Measurements from ENCODE around the gene ZBTB21. TPM values are rescaled to one million over a fixed set of nuclear protein-coding genes. Genes with fewer than 3 reads are reported as not detected.

Gene ZBTB21
- total and polyA plus RNA-seq, 8 donors: 1.9 to 18.7 (median 4.8) TPM

- Histone ChIP-seq H3K4me1 (peaks cover 0 to 9% (median 2%) of the 10 kb centered on the region in 4 donors), H3K27ac (no peak overlapping the region), H3K36me3 (no peaks in the 10 kb centered on the region), H3K4me3 (no peak overlapping the region), H3K9me3 (peaks cover 0 to 7% (median 0%) of the 10 kb centered on the region in 4 donors), H3K27me3 (no peaks in the 10 kb centered on the region)
- no peak for TF ChIP-seq POLR2A (IDR thresholded peaks at IDR 0.05)
- TF ChIP-seq EP300 (IDR thresholded peaks at IDR 0.05): no peak
- no peak for TF ChIP-seq CTCF (IDR thresholded peaks at IDR 0.05)
- TF ChIP-seq POLR2AphosphoS5 (IDR thresholded peaks at IDR 0.05): no peak
- no peak for DNase-seq
- 88 to 96% (median 94%) methylated on average over 14 to 17 of the region's 17 CpGs for WGBS, 5 donors
- intact Hi-C loops (cut with DNase I; ENCODE audit: low total_unique reads): no loop called here
These were observed 34.5 kb downstream of the ZBTB21 start for GRCh38 chr21:41975391-41976272.

GRCh38 chr21:41974752-41975053 lies 35.5 kb downstream of the ZBTB21 start:
- Histone ChIP-seq H3K27ac (no peak overlapping the region), H3K9me3 (peaks cover 0 to 5% (median 0%) of the 10 kb centered on the region in 4 donors), H3K4me3 (no peak overlapping the region), H3K36me3 (no peaks in the 10 kb centered on the region), H3K27me3 (no peaks in the 10 kb centered on the region), H3K4me1 (peaks cover 0 to 9% (median 2%) of the 10 kb centered on the region in 4 donors)
- TF ChIP-seq CTCF (IDR thresholded peaks at IDR 0.05): no peak
- TF ChIP-seq POLR2AphosphoS5 (IDR thresholded peaks at IDR 0.05): no peak
- TF ChIP-seq EP300 (IDR thresholded peaks at IDR 0.05): no peak
- no peak for TF ChIP-seq POLR2A (IDR thresholded peaks at IDR 0.05)
- 85 to 93% (median 90%) methylated on average over 4 of the region's 4 CpGs for WGBS, 5 donors
- peak in 1 of 2 donors; percentile 1 for DNase-seq
- intact Hi-C loops (cut with DNase I; ENCODE audit: low total_unique reads): no loop called here

GRCh38 chr21:41973861-41974751 lies 36.1 kb downstream of the ZBTB21 start:
- H3K36me3 ChIP-seq: no peaks in the 10 kb centered on the region
- H3K27me3 ChIP-seq: no peaks in the 10 kb centered on the region
- no peak overlapping the region for H3K27ac ChIP-seq
- H3K4me1 ChIP-seq: peaks cover 0 to 9% (median 2%) of the 10 kb centered on the region in 4 donors
- no peak overlapping the region for H3K4me3 ChIP-seq
- peak in 2 of 7 experiments; percentile 9 for TF ChIP-seq CTCF (IDR thresholded peaks at IDR 0.05)
- no peak for TF ChIP-seq POLR2AphosphoS5 (IDR thresholded peaks at IDR 0.05)
- TF ChIP-seq POLR2A (IDR thresholded peaks at IDR 0.05): no peak
- no peak for TF ChIP-seq EP300 (IDR thresholded peaks at IDR 0.05)
- no peaks in the 10 kb centered on the region for H3K9me3 ChIP-seq
- peak; percentile 22 to 53 for DNase-seq
- 70 to 81% (median 74%) methylated on average over 13 to 14 of the region's 14 CpGs for WGBS, 5 donors
- intact Hi-C loops (cut with DNase I; ENCODE audit: low total_unique reads): no loop called here

- Histone ChIP-seq H3K4me1 (peaks cover 0 to 9% (median 2%) of the 10 kb centered on the region in 4 donors), H3K27ac (no peak overlapping the region), H3K4me3 (no peak overlapping the region), H3K27me3 (no peaks in the 10 kb centered on the region), H3K36me3 (no peaks in the 10 kb centered on the region), H3K9me3 (no peaks in the 10 kb centered on the region)
- 46 to 81% (median 59%) methylated on average over 13 to 15 of the region's 15 CpGs for whole genome bisulfite sequencing, 5 donors
- peak; percentile 27 to 46 for DNase-seq
- intact Hi-C loops (cut with DNase I; ENCODE audit: low total_unique reads): no loop called here
- TF ChIP-seq POLR2AphosphoS5 (IDR thresholded peaks at IDR 0.05) (no peak), POLR2A (IDR thresholded peaks at IDR 0.05) (no peak), EP300 (IDR thresholded peaks at IDR 0.05) (no peak), CTCF (IDR thresholded peaks at IDR 0.05) (no peak)
These were observed 36.7 kb downstream of the ZBTB21 start for GRCh38 chr21:41973427-41973831.

Measured in stomach (tissue), 9 donors.